ENCODE data around the gene MRPL55.

DNA sequence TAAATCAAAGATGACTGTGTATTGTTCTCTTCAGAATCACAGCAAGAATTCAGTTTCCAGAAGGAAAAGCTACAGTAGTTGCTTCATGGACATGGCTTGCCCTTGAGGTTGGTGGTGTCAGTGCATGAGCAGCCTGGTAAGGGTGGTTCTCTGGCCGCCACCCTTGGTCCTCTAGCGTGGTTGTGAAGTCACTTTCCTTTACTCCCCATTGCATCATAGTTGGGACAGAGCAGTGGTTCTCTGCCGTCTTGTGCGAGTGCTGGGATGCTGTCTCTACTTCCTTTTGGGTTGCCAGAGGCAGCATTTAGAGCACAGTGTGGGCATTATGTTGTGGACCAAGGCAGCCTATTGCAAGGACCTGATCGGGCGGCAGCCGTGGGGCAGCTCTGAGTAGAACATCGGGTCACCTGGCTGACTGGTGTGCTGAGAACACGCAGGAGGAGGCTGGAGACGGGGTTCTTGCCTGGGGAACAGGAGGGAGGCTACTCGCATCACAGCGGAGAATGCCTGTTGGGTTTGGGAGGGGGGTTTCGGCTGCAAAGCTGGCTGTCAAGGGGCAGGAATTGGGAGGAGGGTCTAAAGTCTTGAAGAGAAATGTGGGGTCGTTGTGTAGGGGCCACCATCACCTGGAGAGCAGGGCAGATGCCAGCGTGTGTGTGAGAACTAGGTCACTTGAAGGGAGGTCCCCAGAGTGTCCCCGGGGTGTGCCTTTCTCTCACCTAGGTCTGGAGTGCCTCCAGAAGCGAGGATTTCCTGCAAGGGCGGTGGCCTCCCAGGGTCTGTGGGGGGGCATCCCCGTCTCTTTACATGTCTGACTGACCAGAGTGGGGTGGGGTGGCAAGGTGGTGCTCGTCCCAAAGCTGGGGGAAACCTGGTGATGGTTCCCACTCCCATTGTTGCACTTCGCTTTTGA is 20.3 kb downstream of the MRPL55 start:
- TF ChIP-seq, protein P1, sequence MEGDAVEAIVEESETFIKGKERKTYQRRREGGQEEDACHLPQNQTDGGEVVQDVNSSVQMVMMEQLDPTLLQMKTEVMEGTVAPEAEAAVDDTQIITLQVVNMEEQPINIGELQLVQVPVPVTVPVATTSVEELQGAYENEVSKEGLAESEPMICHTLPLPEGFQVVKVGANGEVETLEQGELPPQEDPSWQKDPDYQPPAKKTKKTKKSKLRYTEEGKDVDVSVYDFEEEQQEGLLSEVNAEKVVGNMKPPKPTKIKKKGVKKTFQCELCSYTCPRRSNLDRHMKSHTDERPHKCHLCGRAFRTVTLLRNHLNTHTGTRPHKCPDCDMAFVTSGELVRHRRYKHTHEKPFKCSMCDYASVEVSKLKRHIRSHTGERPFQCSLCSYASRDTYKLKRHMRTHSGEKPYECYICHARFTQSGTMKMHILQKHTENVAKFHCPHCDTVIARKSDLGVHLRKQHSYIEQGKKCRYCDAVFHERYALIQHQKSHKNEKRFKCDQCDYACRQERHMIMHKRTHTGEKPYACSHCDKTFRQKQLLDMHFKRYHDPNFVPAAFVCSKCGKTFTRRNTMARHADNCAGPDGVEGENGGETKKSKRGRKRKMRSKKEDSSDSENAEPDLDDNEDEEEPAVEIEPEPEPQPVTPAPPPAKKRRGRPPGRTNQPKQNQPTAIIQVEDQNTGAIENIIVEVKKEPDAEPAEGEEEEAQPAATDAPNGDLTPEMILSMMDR (IDR thresholded peaks at IDR 0.05) = no peak
- TF ChIP-seq EZH2 (IDR thresholded peaks at IDR 0.05) (no peak), EZH2phosphoT487 (IDR thresholded peaks at IDR 0.05) (no peak)
